OCI-LY3 (cell line): ENCODE measurements around the gene LARGE1.

Source experiments
- CTCF ChIP-seq: fragments of 200-600, 300-600 bp; sonication (generic); IDR thresholded peaks from 2 replicates; pipeline ENCODE4 v1.5.1; 2014; ENCODE audit warnings: antibody characterized with exemption, low read length, low read depth
- EZH2phosphoT487 ChIP-seq: fragments of 200-600 bp; shearing (Covaris generic); IDR thresholded peaks from 2 replicates; pipeline ENCODE4 v1.6.1; 2018; ENCODE audit warnings: antibody characterized with exemption, mixed run types, low read depth

- TF ChIP-seq CTCF (no peak), EZH2phosphoT487 (no peak)
Observed at GRCh38 chr22:33639588-33640254, 280.6 kb downstream of the LARGE1 start.
